Measurements from ENCODE around the gene ZNF618.

The ZNF618 gene

GRCh38 chr9:113916931-113917330, 40.8 kb downstream of the ZNF618 start:
- Histone ChIP-seq H3K4me1 (ENCODE audit: control insufficient read depth, insufficient read depth, low read length, poor library complexity, severe bottlenecking) (no peaks in the 10 kb centered on the region), H3K27me3 (replicated peaks; ENCODE audit: control insufficient read depth, insufficient read depth, low read length, poor library complexity, severe bottlenecking) (no peaks in the 10 kb centered on the region), H3K36me3 (ENCODE audit: control insufficient read depth, insufficient read depth, low read length) (no peaks in the 10 kb centered on the region), H3K27ac (ENCODE audit: insufficient read depth, low read length, poor library complexity, severe bottlenecking) (no peak overlapping the region), H3K4me3 (ENCODE audit: insufficient read depth, low read depth, low read length, poor library complexity, severe bottlenecking) (no peak overlapping the region), H3K9me3 (ENCODE audit: control insufficient read depth, low read length) (no peaks in the 10 kb centered on the region)
- no peak for DNase-seq

DNA sequence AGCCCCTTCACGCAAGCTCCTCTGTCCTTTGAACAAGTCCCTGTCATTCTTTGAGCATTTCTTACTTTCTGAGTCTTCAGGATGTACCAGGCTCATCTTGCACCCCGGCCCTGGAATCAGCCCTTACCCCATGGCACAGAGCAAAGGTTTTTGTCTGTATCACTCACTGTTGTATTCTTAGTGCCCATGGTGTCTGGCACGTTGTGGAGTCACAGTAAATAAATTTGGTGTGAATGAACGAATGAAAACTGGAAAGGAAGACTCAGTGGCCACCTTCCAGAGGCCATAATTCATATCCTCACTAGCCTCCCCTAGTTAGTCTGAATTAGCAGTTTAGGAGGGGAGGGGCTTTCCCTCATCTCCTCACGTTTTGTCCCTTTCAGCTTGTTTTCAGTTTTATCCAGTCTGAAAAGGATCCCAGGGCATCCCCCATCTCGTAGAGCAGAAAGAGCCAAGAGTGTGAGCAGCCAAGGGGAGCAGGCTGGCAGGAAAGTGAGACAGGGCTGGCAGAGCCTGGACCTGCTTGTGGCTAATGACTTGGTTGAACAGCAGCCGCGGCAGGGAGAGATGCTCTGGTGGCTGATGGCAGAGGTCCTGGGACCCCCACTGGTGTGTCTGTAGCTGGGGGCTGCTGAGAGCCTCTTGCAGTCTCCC, 42.7 kb downstream of the ZNF618 start:
- no peaks in the 10 kb centered on the region for H3K4me1 ChIP-seq (ENCODE audit: control insufficient read depth, insufficient read depth, low read length, poor library complexity, severe bottlenecking)

GRCh38 chr9:113919382-113919781, 43.3 kb downstream of the ZNF618 start:
- H3K27ac ChIP-seq (ENCODE audit: insufficient read depth, low read length, poor library complexity, severe bottlenecking) = no peak overlapping the region
- no peak for DNase-seq
- H3K4me1 ChIP-seq (ENCODE audit: control insufficient read depth, insufficient read depth, low read length, poor library complexity, severe bottlenecking) = no peaks in the 10 kb centered on the region
- H3K9me3 ChIP-seq (ENCODE audit: control insufficient read depth, low read length) = no peaks in the 10 kb centered on the region
- H3K4me3 ChIP-seq (ENCODE audit: insufficient read depth, low read depth, low read length, poor library complexity, severe bottlenecking) = no peak overlapping the region
- H3K36me3 ChIP-seq (ENCODE audit: control insufficient read depth, insufficient read depth, low read length) = no peaks in the 10 kb centered on the region
- H3K27me3 ChIP-seq (replicated peaks; ENCODE audit: control insufficient read depth, insufficient read depth, low read length, poor library complexity, severe bottlenecking) = no peaks in the 10 kb centered on the region

More for the DNA sequence above, 42.7 kb downstream of the ZNF618 start:
- no peaks in the 10 kb centered on the region for H3K36me3 ChIP-seq (ENCODE audit: control insufficient read depth, insufficient read depth, low read length)
- no peak overlapping the region for H3K27ac ChIP-seq (ENCODE audit: insufficient read depth, low read length, poor library complexity, severe bottlenecking)
- no peaks in the 10 kb centered on the region for H3K9me3 ChIP-seq (ENCODE audit: control insufficient read depth, low read length)
- H3K4me3 ChIP-seq (ENCODE audit: insufficient read depth, low read depth, low read length, poor library complexity, severe bottlenecking) = no peak overlapping the region
- H3K27me3 ChIP-seq (replicated peaks; ENCODE audit: control insufficient read depth, insufficient read depth, low read length, poor library complexity, severe bottlenecking) = no peaks in the 10 kb centered on the region
- DNase-seq = no peak

GRCh38 chr9:113919871-113920270, 43.8 kb downstream of the ZNF618 start:
- Histone ChIP-seq H3K4me1 (ENCODE audit: control insufficient read depth, insufficient read depth, low read length, poor library complexity, severe bottlenecking) (no peaks in the 10 kb centered on the region), H3K27me3 (replicated peaks; ENCODE audit: control insufficient read depth, insufficient read depth, low read length, poor library complexity, severe bottlenecking) (no peaks in the 10 kb centered on the region), H3K4me3 (ENCODE audit: insufficient read depth, low read depth, low read length, poor library complexity, severe bottlenecking) (no peak overlapping the region), H3K36me3 (ENCODE audit: control insufficient read depth, insufficient read depth, low read length) (no peaks in the 10 kb centered on the region), H3K27ac (ENCODE audit: insufficient read depth, low read length, poor library complexity, severe bottlenecking) (no peak overlapping the region), H3K9me3 (ENCODE audit: control insufficient read depth, low read length) (no peaks in the 10 kb centered on the region)
- DNase-seq = no peak

DNA sequence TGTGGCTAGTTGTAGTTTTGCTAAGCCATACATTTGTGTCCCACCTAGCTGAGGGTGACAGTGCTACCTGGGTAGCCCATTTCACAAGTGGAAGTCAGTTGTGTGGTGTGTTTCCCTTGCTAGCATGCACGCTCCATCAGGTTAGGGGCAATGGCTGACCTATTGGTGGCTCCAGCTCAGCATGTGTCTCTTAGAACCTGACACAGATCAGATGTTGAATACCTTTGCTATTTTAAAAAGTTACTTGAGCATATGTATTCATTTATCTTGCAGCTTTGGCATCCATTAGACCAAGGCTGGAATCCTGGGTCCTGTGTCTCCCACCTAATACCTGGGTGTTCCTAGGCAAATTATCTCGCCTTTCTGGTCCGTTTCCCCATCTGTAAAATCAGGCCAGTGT, 44.8 kb downstream of the ZNF618 start:
- Histone ChIP-seq H3K4me1 (ENCODE audit: control insufficient read depth, insufficient read depth, low read length, poor library complexity, severe bottlenecking) (no peaks in the 10 kb centered on the region), H3K9me3 (ENCODE audit: control insufficient read depth, low read length) (no peaks in the 10 kb centered on the region), H3K27ac (ENCODE audit: insufficient read depth, low read length, poor library complexity, severe bottlenecking) (no peak overlapping the region), H3K4me3 (ENCODE audit: insufficient read depth, low read depth, low read length, poor library complexity, severe bottlenecking) (no peak overlapping the region), H3K36me3 (ENCODE audit: control insufficient read depth, insufficient read depth, low read length) (no peaks in the 10 kb centered on the region), H3K27me3 (replicated peaks; ENCODE audit: control insufficient read depth, insufficient read depth, low read length, poor library complexity, severe bottlenecking) (no peaks in the 10 kb centered on the region)
- DNase-seq = no peak

DNA sequence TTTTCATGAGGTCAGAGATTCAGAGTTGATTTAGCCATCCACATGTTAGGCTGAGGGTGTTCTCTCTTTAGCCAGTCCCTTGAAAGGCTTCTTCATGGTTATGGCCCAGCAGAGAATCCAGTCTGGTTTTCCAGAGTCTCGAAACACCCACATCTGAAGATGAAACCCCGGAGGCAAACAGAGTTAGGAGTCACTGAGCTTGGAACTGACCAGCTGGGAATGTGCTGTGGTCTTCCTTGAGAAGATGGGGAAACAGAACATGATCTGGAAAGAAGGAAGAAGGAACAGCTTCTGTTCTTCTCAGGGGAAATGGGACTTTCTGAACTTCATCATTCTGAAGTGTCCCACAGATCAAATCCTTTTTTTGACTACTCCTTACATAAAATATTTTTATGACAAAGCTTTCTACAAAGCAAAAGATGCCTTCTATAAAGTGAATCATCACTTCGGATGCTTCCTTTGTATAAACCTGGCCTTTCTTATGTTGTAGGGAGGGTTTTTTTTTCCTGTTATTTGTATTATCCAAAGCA, 45.4 kb downstream of the ZNF618 start:
- H3K9me3 ChIP-seq (ENCODE audit: control insufficient read depth, low read length) = no peaks in the 10 kb centered on the region
- DNase-seq = no peak
- H3K27ac ChIP-seq (ENCODE audit: insufficient read depth, low read length, poor library complexity, severe bottlenecking) = no peak overlapping the region
- H3K36me3 ChIP-seq (ENCODE audit: control insufficient read depth, insufficient read depth, low read length) = no peaks in the 10 kb centered on the region
- H3K27me3 ChIP-seq (replicated peaks; ENCODE audit: control insufficient read depth, insufficient read depth, low read length, poor library complexity, severe bottlenecking) = no peaks in the 10 kb centered on the region
- H3K4me3 ChIP-seq (ENCODE audit: insufficient read depth, low read depth, low read length, poor library complexity, severe bottlenecking) = no peak overlapping the region
- H3K4me1 ChIP-seq (ENCODE audit: control insufficient read depth, insufficient read depth, low read length, poor library complexity, severe bottlenecking) = no peaks in the 10 kb centered on the region

DNA sequence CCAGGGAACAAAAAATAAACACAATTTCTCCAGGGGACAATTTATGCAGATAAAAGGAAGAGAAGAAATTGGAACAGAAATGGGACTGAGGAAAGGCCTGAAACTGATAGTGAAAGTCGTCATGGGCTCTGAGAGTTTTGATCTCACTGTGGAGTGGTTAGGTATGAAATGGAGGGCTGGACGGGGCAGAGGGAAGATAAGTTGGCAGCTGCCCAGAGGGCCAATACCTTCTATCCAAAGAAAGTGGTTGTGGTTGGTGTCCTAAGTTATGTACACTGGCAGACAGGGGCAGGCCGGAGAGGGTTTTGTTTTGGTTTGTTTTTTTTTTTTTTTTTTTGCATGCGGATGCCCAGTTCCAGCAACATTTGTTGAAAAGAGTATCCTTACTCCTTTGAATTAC, 46.1 kb downstream of the ZNF618 start:
- Histone ChIP-seq H3K4me3 (ENCODE audit: insufficient read depth, low read depth, low read length, poor library complexity, severe bottlenecking) (no peak overlapping the region), H3K27me3 (replicated peaks; ENCODE audit: control insufficient read depth, insufficient read depth, low read length, poor library complexity, severe bottlenecking) (no peaks in the 10 kb centered on the region), H3K27ac (ENCODE audit: insufficient read depth, low read length, poor library complexity, severe bottlenecking) (no peak overlapping the region), H3K36me3 (ENCODE audit: control insufficient read depth, insufficient read depth, low read length) (no peaks in the 10 kb centered on the region), H3K9me3 (ENCODE audit: control insufficient read depth, low read length) (no peaks in the 10 kb centered on the region), H3K4me1 (ENCODE audit: control insufficient read depth, insufficient read depth, low read length, poor library complexity, severe bottlenecking) (no peaks in the 10 kb centered on the region)
- DNase-seq = no peak

GRCh38 chr9:113926211-113926610, 50.1 kb downstream of the ZNF618 start:
- no peaks in the 10 kb centered on the region for H3K9me3 ChIP-seq (ENCODE audit: control insufficient read depth, low read length)
- H3K4me3 ChIP-seq (ENCODE audit: insufficient read depth, low read depth, low read length, poor library complexity, severe bottlenecking) = no peak overlapping the region
- DNase-seq = no peak
- H3K27ac ChIP-seq (ENCODE audit: insufficient read depth, low read length, poor library complexity, severe bottlenecking) = no peak overlapping the region
- no peaks in the 10 kb centered on the region for H3K4me1 ChIP-seq (ENCODE audit: control insufficient read depth, insufficient read depth, low read length, poor library complexity, severe bottlenecking)
- no peaks in the 10 kb centered on the region for H3K36me3 ChIP-seq (ENCODE audit: control insufficient read depth, insufficient read depth, low read length)
- no peaks in the 10 kb centered on the region for H3K27me3 ChIP-seq (replicated peaks; ENCODE audit: control insufficient read depth, insufficient read depth, low read length, poor library complexity, severe bottlenecking)

DNA sequence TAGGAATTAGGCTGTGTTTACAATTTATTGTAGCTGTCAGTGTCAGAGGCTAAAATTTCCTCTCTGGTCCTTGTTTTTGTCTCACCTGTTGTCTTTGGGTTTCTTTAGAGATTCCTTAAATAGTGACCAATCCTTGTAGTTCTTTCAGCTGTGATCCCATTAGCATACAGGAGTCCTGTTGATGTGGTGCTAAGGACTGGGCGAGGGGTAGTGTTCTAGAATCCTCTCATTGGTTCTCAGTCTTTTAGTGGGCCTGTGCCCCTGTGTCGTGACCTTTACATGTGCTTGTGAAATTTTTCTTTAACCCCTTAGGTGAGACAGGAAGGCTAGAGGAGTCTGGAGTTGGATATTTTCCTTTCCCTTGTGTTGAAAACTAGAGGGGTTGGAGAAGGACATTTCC, 51.2 kb downstream of the ZNF618 start:
- no peaks in the 10 kb centered on the region for H3K9me3 ChIP-seq (ENCODE audit: control insufficient read depth, low read length)
- DNase-seq = no peak
- H3K27ac ChIP-seq (ENCODE audit: insufficient read depth, low read length, poor library complexity, severe bottlenecking) = no peak overlapping the region
- no peak overlapping the region for H3K4me3 ChIP-seq (ENCODE audit: insufficient read depth, low read depth, low read length, poor library complexity, severe bottlenecking)
- no peaks in the 10 kb centered on the region for H3K27me3 ChIP-seq (replicated peaks; ENCODE audit: control insufficient read depth, insufficient read depth, low read length, poor library complexity, severe bottlenecking)
- no peaks in the 10 kb centered on the region for H3K4me1 ChIP-seq (ENCODE audit: control insufficient read depth, insufficient read depth, low read length, poor library complexity, severe bottlenecking)
- no peaks in the 10 kb centered on the region for H3K36me3 ChIP-seq (ENCODE audit: control insufficient read depth, insufficient read depth, low read length)

GRCh38 chr9:113928269-113928668, 52.2 kb downstream of the ZNF618 start:
- Histone ChIP-seq H3K36me3 (ENCODE audit: control insufficient read depth, insufficient read depth, low read length) (no peaks in the 10 kb centered on the region), H3K4me1 (ENCODE audit: control insufficient read depth, insufficient read depth, low read length, poor library complexity, severe bottlenecking) (no peaks in the 10 kb centered on the region), H3K4me3 (ENCODE audit: insufficient read depth, low read depth, low read length, poor library complexity, severe bottlenecking) (no peak overlapping the region), H3K27ac (ENCODE audit: insufficient read depth, low read length, poor library complexity, severe bottlenecking) (no peak overlapping the region), H3K9me3 (ENCODE audit: control insufficient read depth, low read length) (no peaks in the 10 kb centered on the region), H3K27me3 (replicated peaks; ENCODE audit: control insufficient read depth, insufficient read depth, low read length, poor library complexity, severe bottlenecking) (no peaks in the 10 kb centered on the region)
- no peak for DNase-seq

Measured in effector memory CD4-positive, alpha-beta T cell (primary cell).